HL-60 (cell line): ENCODE data around the gene ASIC1.

Experiments used
- POLR2AphosphoS5 ChIP-seq: IDR thresholded peaks from 2 replicates; pipeline ENCODE4 v1.6.1; 2012; ENCODE audit warnings: low read depth
- TF ChIP-seq, protein P1 (sequence below): IDR thresholded peaks from one replicate; pipeline ENCODE4 v1.5.1; 2011; ENCODE audit warnings: low read length, control low read depth, inconsistent platforms; ENCODE audit not compliant: insufficient read depth
- TF ChIP-seq, protein P2 (sequence below): IDR thresholded peaks from 2 replicates; pipeline ENCODE4 v1.6.1; 2012; ENCODE audit warnings: low read depth; ENCODE audit not compliant: insufficient replicate concordance

DNA sequence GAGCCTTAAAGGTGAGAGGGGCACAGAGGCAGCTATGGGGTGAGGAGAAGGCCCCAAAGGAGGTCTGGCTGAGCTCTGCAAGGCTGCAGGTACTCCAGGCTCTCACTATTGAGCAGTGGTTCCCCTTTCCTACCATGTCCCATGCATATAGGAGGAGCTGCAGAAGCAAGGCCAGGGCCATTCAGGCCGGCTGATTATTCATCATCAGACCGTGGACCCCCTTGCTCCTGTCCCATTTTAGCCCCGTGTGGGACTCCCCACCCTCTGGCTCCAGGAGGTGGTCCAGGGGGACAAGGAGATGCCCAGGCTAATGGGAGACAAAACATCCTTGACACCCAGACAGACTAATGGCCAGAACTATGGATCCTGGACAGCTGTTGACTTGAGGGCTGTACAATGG is 49.5 kb downstream of the ASIC1 start:
- TF ChIP-seq, protein P1, sequence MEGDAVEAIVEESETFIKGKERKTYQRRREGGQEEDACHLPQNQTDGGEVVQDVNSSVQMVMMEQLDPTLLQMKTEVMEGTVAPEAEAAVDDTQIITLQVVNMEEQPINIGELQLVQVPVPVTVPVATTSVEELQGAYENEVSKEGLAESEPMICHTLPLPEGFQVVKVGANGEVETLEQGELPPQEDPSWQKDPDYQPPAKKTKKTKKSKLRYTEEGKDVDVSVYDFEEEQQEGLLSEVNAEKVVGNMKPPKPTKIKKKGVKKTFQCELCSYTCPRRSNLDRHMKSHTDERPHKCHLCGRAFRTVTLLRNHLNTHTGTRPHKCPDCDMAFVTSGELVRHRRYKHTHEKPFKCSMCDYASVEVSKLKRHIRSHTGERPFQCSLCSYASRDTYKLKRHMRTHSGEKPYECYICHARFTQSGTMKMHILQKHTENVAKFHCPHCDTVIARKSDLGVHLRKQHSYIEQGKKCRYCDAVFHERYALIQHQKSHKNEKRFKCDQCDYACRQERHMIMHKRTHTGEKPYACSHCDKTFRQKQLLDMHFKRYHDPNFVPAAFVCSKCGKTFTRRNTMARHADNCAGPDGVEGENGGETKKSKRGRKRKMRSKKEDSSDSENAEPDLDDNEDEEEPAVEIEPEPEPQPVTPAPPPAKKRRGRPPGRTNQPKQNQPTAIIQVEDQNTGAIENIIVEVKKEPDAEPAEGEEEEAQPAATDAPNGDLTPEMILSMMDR, result no peak
- TF ChIP-seq POLR2AphosphoS5, result no peak
- TF ChIP-seq, protein P2, sequence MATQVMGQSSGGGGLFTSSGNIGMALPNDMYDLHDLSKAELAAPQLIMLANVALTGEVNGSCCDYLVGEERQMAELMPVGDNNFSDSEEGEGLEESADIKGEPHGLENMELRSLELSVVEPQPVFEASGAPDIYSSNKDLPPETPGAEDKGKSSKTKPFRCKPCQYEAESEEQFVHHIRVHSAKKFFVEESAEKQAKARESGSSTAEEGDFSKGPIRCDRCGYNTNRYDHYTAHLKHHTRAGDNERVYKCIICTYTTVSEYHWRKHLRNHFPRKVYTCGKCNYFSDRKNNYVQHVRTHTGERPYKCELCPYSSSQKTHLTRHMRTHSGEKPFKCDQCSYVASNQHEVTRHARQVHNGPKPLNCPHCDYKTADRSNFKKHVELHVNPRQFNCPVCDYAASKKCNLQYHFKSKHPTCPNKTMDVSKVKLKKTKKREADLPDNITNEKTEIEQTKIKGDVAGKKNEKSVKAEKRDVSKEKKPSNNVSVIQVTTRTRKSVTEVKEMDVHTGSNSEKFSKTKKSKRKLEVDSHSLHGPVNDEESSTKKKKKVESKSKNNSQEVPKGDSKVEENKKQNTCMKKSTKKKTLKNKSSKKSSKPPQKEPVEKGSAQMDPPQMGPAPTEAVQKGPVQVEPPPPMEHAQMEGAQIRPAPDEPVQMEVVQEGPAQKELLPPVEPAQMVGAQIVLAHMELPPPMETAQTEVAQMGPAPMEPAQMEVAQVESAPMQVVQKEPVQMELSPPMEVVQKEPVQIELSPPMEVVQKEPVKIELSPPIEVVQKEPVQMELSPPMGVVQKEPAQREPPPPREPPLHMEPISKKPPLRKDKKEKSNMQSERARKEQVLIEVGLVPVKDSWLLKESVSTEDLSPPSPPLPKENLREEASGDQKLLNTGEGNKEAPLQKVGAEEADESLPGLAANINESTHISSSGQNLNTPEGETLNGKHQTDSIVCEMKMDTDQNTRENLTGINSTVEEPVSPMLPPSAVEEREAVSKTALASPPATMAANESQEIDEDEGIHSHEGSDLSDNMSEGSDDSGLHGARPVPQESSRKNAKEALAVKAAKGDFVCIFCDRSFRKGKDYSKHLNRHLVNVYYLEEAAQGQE, result no peak
